HT-29 (cell line): ENCODE results near the gene PIF1. TPM values are rescaled to one million over a fixed set of nuclear protein-coding genes. Genes with fewer than 3 reads are reported as not detected.

ENCODE experiments used
- DNase-seq: peaks from one replicate; pipeline ENCODE4 v3.0.0-alpha.2; 2015; ENCODE audit warnings: low spot score
- total RNA-seq: library from RNA; depleted of rRNA; stranded (reverse); fragments of >200 nt; shearing (Covaris generic); gene quantifications from 2 replicates; pipeline ENCODE4 v1.2.3, GENCODE V29; 2014; rRNA removed

The PIF1 gene, protein sequence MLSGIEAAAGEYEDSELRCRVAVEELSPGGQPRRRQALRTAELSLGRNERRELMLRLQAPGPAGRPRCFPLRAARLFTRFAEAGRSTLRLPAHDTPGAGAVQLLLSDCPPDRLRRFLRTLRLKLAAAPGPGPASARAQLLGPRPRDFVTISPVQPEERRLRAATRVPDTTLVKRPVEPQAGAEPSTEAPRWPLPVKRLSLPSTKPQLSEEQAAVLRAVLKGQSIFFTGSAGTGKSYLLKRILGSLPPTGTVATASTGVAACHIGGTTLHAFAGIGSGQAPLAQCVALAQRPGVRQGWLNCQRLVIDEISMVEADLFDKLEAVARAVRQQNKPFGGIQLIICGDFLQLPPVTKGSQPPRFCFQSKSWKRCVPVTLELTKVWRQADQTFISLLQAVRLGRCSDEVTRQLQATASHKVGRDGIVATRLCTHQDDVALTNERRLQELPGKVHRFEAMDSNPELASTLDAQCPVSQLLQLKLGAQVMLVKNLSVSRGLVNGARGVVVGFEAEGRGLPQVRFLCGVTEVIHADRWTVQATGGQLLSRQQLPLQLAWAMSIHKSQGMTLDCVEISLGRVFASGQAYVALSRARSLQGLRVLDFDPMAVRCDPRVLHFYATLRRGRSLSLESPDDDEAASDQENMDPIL
- 66.2 and 77.4 TPM in 2 replicates for total RNA-seq

- DNase-seq = peak; percentile 99
Observed at GRCh38 chr15:64825431-64826294, at the start of gene PIF1. Gene PIF1, minus strand, starts transcription at chr15:64825647. Its CDS starts 1,312 bp downstream, at chr15:64824335.

GRCh38 chr15:64870353-64870752 lies 44.9 kb upstream of the PIF1 start:
- DNase-seq = no peak

DNA sequence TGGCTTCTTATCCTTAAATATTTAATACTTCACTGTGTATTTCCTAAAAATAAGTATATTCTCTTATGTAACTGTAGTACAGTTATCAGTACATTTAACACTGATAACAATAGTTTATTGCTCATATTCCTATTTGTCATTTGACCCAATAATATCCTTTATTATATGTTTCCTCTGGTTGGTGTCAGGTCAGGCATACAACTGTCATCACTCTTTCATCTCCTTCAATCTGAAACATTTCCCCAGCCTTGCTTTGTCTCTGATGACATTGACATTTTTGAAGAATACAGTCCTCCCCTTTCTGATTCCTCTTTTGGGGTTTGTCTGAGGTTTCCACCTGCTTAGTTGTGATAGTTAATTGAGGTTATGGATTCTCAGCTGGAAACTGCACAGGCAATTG lies 44.1 kb upstream of the PIF1 start:
- no peak for DNase-seq

GRCh38 chr15:64865998-64866520 lies 40.6 kb upstream of the PIF1 start:
- DNase-seq = no peak

DNA sequence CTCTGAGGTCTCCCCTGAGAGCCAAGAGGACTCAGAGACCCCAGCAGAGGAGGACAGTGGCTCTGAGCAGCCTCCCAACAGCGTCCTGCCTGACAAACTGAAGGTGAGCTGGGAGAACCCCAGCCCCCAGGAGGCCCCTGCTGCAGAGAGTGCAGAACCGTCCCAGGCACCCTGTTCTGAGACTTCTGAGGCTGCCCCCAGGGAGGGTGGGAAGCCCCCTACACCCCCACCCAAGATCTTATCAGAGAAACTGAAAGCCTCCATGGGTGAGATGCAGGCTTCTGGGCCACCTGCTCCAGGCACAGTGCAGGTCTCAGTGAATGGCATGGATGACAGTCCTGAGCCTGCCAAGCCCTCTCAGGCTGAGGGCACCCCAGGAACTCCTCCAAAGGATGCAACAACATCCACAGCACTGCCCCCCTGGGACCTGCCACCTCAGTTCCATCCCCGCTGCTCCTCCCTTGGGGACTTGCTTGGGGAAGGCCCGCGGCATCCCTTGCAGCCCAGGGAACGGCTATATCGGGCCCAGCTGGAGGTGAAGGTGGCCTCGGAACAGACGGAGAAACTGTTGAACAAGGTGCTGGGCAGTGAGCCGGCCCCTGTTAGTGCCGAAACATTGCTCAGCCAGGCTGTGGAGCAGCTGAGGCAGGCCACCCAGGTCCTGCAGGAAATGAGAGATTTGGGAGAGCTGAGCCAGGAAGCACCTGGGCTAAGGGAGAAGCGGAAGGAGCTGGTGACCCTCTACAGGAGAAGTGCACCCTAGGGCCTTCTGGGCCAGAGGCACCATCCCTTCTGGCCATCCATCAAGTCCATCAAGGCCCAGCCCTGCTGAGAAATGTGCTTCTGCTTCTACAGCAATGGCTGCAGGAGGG lies 39.9 kb upstream of the PIF1 start:
- DNase-seq = no peak

DNA sequence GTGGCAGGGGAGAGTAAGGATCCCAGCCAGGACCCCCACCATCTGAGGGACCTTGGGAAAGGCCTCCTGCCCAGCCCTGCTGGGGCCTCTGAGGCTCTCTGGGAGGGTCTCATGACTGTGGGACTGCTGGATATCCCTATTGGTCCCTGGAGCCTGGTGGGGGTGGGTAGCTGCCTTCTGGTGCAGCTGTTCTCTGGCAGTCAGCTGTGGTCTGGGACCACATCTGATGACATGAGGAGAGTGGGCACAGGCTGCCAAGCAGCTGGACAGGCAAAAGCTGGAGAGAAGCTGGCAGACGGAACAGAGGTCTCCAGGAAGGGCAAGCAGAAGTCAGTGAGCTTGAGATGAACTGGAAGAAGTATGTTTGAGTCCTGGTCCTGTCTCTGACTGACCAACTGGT lies 38.6 kb upstream of the PIF1 start:
- no peak for DNase-seq

GRCh38 chr15:64862408-64862807 lies 37.0 kb upstream of the PIF1 start:
- DNase-seq = no peak

GRCh38 chr15:64861960-64862359 lies 36.5 kb upstream of the PIF1 start:
- DNase-seq = no peak

GRCh38 chr15:64861331-64861730 lies 35.9 kb upstream of the PIF1 start:
- no peak for DNase-seq

- DNase-seq = no peak
Observed at GRCh38 chr15:64859226-64859625, 33.8 kb upstream of the PIF1 start.

- no peak for DNase-seq
Observed at GRCh38 chr15:64858021-64858575, 32.7 kb upstream of the PIF1 start.

DNA sequence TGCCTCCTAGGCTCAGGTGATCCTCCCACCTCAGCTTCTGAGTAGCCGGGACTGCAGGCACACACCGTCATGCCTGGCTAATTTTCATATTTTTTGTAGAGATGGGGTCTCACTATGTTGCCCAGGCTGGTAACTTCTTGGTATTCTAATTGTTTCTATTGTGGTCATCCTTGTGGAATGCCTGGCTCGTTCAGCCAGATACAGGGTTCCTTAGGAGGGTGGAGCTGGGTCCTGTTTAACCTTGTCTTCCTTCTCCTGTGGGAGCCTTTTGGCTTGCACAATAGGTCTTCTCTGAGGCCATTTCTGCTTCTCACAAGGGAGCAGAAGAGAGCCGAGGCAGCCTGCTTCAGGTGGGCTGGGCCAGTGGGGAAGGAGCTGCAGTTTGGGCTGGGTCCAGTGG lies 32.0 kb upstream of the PIF1 start:
- peak; percentile 42 for DNase-seq

DNA sequence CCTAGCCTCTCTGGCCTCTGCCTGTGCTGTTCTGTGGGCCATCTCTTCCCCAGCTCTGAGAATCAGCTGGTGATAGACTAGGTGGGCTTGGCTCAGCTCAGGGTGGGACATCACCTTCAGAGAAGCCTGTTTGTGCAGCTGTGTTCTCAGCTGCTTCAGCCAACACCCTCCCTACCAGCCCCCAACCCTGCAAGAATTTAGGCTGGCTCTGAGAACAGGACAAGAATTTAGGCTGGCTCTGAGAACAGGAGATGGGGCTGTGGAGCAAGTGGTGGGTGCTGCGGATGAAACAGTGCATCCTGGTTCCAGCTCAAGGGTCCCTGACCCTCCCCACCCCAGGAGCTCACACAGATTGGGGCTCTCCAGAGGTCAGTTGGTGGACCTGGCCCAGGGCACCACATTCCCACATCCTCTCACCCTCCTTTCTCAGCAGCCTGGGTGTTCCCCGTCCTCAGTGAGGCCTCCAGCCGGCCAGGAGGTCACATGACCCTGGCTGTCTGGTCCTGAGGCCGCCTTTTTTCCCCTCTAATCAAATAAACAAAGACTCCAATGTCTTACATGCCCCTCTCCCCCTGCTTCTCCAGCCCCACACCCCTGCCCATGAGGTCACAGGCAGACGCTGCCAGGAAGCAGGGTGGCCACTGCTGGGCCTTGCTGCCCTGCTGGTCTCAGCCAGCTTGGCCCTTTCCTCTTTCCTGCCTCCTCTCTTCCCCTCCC lies 31.1 kb upstream of the PIF1 start:
- DNase-seq = no peak

DNA sequence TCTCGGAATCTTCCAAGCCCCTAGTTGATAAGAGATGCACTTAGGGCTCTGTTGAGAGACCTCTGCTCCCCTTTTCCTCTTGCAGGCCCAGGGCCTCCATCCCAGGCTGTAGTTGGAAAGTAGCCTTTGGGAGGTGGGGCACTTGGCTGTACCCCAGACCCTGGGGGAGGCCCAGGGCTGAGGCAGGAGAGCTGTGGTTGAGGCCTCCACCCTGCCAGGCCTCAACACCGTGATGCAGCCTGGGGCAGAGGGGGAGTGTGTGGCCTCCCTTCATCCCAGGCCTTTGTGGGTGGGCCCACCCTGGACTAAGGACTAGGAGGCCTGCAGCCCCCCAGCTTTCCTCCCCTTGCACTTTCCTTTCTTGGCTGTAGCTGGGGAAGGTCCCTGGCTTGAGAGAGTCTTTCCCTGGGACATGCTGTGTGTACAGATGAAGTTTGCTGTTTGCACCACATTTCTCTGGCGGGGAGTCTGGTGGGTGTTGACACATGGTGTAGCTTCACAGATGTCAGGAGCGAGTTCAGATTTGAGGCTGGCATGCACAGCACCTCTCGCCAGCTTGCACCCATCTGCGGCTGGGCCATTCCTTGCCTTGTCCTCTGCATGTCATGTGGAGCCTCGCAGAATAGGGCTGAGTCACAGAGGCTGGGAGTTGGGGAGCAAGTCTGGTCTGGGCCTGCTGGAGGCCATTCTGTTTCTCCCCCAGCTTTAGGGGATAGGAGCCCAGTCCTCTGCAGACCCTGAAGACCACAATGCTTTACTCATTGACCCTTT lies 29.9 kb upstream of the PIF1 start:
- DNase-seq = no peak

DNA sequence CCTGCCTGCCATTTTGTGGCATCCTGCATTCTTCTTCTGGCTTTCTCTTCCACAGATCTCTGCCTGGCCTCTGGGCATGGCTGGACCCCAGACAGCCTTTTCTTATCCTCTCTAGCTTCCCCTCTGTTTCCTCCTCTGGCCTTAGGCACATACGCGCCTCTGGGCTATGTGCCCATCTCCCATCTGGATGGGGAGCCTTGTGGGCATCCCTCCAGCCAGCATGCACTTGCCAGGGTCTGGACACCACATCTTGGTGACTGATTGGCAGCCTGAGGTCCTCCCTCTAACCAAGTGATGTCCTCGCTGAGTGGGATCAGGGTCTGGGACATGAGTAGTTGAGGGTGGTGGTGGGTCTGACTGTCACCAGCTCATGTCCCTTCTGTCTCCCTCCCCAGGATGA lies 29.1 kb upstream of the PIF1 start:
- DNase-seq = no peak

DNA sequence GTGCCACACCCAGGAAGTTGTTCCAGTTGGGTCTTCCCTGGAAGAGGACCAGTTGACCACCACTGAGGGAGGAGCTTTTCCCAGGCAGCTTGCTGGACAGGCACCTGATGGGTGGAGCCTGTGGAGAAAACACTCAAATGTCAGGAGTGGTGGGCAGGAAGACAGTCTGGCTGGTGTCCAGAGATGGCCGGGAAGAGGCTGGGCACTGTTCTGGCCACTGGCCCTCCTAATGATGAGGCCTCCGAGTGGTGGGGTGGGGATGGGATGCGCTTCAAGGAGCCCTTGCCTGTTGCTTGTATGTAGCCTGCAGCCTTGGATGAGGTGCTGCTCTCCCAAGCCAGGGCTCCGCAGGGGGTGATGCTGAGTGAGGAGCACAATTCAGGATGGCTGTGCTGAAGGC lies 28.6 kb upstream of the PIF1 start:
- no peak for DNase-seq

GRCh38 chr15:64851503-64851840 lies 26.0 kb upstream of the PIF1 start:
- DNase-seq = no peak

GRCh38 chr15:64850778-64851502 lies 25.5 kb upstream of the PIF1 start:
- no peak for DNase-seq
